DMS 273 (cell line): ENCODE results near the gene GLDN.
"Not testable (repeated sequence)": the region's sequence is repeated elsewhere in the genome, so short reads cannot be mapped to it uniquely, and the experiment has no call there.

Experiments used
- DNase-seq: peaks from one replicate; lab custom pipeline; 2025; ENCODE audit not compliant: unreplicated experiment; lab: John Stamatoyannopoulos, UW

The GLDN gene

GRCh38 chr15:51386960-51387698 is 45.7 kb downstream of the GLDN start:
- DNase-seq: no peak

GRCh38 chr15:51387699-51388041 is 46.2 kb downstream of the GLDN start:
- no peak for DNase-seq

- no peak for DNase-seq
These were observed 47.3 kb downstream of the GLDN start for GRCh38 chr15:51388726-51389125.

GRCh38 chr15:51390241-51390965 is 48.9 kb downstream of the GLDN start:
- no peak for DNase-seq

GRCh38 chr15:51390966-51391422 is 49.5 kb downstream of the GLDN start:
- peak; percentile 29 for DNase-seq

- no peak for DNase-seq
These were observed 55.5 kb downstream of the GLDN start for GRCh38 chr15:51396921-51397320.

GRCh38 chr15:51398626-51399025 is 57.2 kb downstream of the GLDN start:
- DNase-seq: no peak

GRCh38 chr15:51401051-51401780 is 59.8 kb downstream of the GLDN start:
- no peak for DNase-seq

GRCh38 chr15:51401872-51402517 is 60.5 kb downstream of the GLDN start:
- DNase-seq: peak; percentile 44

GRCh38 chr15:51403072-51403878 is 61.8 kb downstream of the GLDN start:
- DNase-seq: peak; percentile 63

GRCh38 chr15:51403946-51404695 is 62.7 kb downstream of the GLDN start:
- DNase-seq: no peak

GRCh38 chr15:51405693-51406523 is 64.5 kb downstream of the GLDN start:
- no peak for DNase-seq

GRCh38 chr15:51414256-51414860 is 72.9 kb downstream of the GLDN start:
- DNase-seq: no peak

GRCh38 chr15:51416129-51416528 is 74.7 kb downstream of the GLDN start:
- DNase-seq: no peak

- DNase-seq: not testable (repeated sequence)
These were observed 81.6 kb downstream of the GLDN start for GRCh38 chr15:51423040-51423439.

- no peak for DNase-seq
These were observed 83.3 kb downstream of the GLDN start for GRCh38 chr15:51424780-51425179.

- DNase-seq: peak; percentile 31
These were observed 84.1 kb downstream of the GLDN start for GRCh38 chr15:51425517-51426040.

GRCh38 chr15:51438526-51438925 is 97.1 kb downstream of the GLDN start:
- DNase-seq: no peak
